ENCODE results near the gene ARL15. TPM values are rescaled to one million over a fixed set of nuclear protein-coding genes. Genes with fewer than 3 reads are reported as not detected.

ARL15 gene
- polyA plus RNA-seq, 1 of the 3 experiments (the other 2 are of a cell fraction): 6.4 TPM

DNA sequence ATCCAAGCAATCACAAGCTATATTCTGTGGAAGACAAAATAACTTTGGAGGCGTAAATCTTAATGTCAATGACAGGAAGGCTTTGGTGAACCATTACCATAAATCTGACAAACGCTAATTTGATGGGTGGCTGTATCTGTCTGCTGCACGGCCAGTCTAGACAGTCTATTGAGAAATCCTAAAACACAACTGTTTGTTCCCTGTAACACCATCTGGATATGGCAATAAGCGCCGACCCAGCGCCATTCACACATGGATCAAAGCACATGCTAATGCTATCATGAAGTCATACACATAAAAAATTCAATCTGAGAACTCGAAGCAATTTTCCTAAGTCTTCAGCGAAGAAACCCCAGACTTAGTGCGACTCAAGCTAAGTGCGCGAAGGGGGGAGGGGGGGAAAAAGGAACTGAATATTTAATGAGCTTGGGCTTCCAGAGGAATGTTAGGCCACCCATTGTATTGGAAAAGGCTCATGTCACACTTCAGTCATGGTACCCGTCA lies 95.1 kb downstream of the ARL15 start (continued):
- TF ChIP-seq, protein P1, sequence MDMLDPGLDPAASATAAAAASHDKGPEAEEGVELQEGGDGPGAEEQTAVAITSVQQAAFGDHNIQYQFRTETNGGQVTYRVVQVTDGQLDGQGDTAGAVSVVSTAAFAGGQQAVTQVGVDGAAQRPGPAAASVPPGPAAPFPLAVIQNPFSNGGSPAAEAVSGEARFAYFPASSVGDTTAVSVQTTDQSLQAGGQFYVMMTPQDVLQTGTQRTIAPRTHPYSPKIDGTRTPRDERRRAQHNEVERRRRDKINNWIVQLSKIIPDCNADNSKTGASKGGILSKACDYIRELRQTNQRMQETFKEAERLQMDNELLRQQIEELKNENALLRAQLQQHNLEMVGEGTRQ (IDR thresholded peaks at IDR 0.05; ENCODE audit: borderline replicate concordance, low read depth, low read length): no peak
- TF ChIP-seq RFX5 (IDR thresholded peaks at IDR 0.05; ENCODE audit: low read length) (no peak), ELF1 (IDR thresholded peaks at IDR 0.05) (no peak), MEF2A (IDR thresholded peaks at IDR 0.05; ENCODE audit: borderline replicate concordance, low read depth) (no peak)

DNA sequence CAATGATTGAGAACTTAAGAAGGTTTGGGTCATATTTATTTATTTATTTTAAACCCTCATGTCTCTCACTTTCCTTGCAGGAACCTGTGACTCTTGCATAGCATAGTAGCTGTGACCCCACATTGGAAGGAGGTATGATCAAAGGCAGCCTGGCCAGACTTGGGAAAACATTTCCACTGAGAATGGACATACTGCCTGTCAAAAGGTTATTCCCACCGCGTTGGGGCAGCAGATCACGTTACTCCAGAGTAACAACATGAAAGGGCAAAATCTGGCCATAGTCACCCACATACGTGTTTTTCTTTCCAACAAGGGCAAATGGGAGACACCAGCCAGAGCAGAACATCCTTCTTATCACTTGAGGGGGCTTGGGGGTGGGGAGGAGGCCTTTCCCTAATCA lies 95.7 kb downstream of the ARL15 start:
- DNase-seq: no peak
- H3K9ac ChIP-seq: no peak overlapping the region
- no peaks in the 10 kb centered on the region; the same call in 1 of the 2 replicates for H3K79me2 ChIP-seq (ENCODE audit: insufficient read depth)
- TF ChIP-seq, protein P2, sequence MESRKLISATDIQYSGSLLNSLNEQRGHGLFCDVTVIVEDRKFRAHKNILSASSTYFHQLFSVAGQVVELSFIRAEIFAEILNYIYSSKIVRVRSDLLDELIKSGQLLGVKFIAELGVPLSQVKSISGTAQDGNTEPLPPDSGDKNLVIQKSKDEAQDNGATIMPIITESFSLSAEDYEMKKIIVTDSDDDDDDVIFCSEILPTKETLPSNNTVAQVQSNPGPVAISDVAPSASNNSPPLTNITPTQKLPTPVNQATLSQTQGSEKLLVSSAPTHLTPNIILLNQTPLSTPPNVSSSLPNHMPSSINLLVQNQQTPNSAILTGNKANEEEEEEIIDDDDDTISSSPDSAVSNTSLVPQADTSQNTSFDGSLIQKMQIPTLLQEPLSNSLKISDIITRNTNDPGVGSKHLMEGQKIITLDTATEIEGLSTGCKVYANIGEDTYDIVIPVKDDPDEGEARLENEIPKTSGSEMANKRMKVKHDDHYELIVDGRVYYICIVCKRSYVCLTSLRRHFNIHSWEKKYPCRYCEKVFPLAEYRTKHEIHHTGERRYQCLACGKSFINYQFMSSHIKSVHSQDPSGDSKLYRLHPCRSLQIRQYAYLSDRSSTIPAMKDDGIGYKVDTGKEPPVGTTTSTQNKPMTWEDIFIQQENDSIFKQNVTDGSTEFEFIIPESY (IDR thresholded peaks at IDR 0.05; ENCODE audit: borderline replicate concordance, low read depth): no peak
- H2AFZ ChIP-seq (ENCODE audit: low read depth): no peak overlapping the region
- ChIA-PET CTCF (interaction anchor here (0.6 to 2.0 kb wide), 5 partner anchors 13 to 1092 kb away, joined by 3 to 12 read pairs (median 4); no protein-coding TSS in a partner anchor), POLR2A (no interaction called here)
- no peak overlapping the region for H3K4me3 ChIP-seq (ENCODE audit: low read depth in 2 of 2, low read length in 1 of 2)
- no peaks in the 10 kb centered on the region; a peak in 3 of 4 replicates for H3K4me1 ChIP-seq (ENCODE audit: control insufficient read depth in 1 of 2, insufficient read depth in 2 of 2, low read depth in 1 of 2, low read length in 1 of 2)
- no peak overlapping the region for H3K27ac ChIP-seq (ENCODE audit: low read depth in 2 of 2, low read length in 1 of 2)
- H4K20me1 ChIP-seq (ENCODE audit: insufficient read depth): no peaks in the 10 kb centered on the region
- H3K27me3 ChIP-seq (ENCODE audit: insufficient read depth): no peaks in the 10 kb centered on the region
- H3K36me3 ChIP-seq (replicated peaks in 1 of 2; ENCODE audit: control insufficient read depth in 1 of 2, insufficient read depth in 2 of 2, low read length in 1 of 2): no peaks in the 10 kb centered on the region
- WGBS (ENCODE audit: low lambda C conversion rate): 100% methylated on average over 4 of the region's 4 CpGs
- H3K9me3 ChIP-seq: no peaks in the 10 kb centered on the region
- no peaks in the 10 kb centered on the region for H3K9me2 ChIP-seq
- H3F3A ChIP-seq (replicated peaks; ENCODE audit: insufficient read depth): peaks cover 5% of the 10 kb centered on the region
- no peak overlapping the region for H3K4me2 ChIP-seq

DNA sequence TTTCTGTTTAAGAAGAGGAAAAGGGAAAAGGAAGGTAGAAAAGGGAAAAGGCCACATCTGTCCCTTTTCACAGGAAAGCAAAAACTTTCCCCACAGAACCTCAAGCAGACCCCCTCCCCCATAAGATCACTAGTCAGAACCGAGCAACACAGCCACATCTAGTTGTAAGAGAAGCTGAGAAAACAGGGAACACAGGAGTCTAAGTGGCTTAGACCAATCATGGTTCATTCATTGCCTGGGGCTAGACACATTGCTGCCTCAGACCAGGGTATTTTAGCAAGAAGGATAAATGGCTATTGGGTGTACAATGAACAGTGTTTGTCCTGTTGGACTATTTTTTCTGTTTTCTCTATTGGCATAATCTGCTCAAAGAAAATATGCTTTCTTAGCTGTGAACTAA lies 98.0 kb downstream of the ARL15 start:
- H3K36me3 ChIP-seq (replicated peaks in 1 of 2; ENCODE audit: control insufficient read depth in 1 of 2, insufficient read depth in 2 of 2, low read length in 1 of 2): no peaks in the 10 kb centered on the region
- no peak overlapping the region for H3K9ac ChIP-seq
- no peaks in the 10 kb centered on the region for H4K20me1 ChIP-seq (ENCODE audit: insufficient read depth)
- H3K79me2 ChIP-seq (ENCODE audit: insufficient read depth): no peaks in the 10 kb centered on the region; the same call in 1 of the 2 replicates
- H3K27me3 ChIP-seq (ENCODE audit: insufficient read depth): no peaks in the 10 kb centered on the region
- no peaks in the 10 kb centered on the region for H3K9me3 ChIP-seq
- ChIA-PET CTCF (interaction anchor here (2.2 kb wide), 1 partner anchor 734 kb away, joined by 7 read pairs; no protein-coding TSS in a partner anchor), POLR2A (no interaction called here)
- no peak overlapping the region for H3K4me3 ChIP-seq (ENCODE audit: low read depth in 2 of 2, low read length in 1 of 2)
- H3K4me1 ChIP-seq (ENCODE audit: control insufficient read depth in 1 of 2, insufficient read depth in 2 of 2, low read depth in 1 of 2, low read length in 1 of 2): no peaks in the 10 kb centered on the region; a peak in 3 of 4 replicates
- H3F3A ChIP-seq (replicated peaks; ENCODE audit: insufficient read depth): peaks cover 6% of the 10 kb centered on the region
- H3K4me2 ChIP-seq: no peak overlapping the region
- TF ChIP-seq FOSL2 (IDR thresholded peaks at IDR 0.05; ENCODE audit: borderline replicate concordance, low read depth) (no peak), GABPA (IDR thresholded peaks at IDR 0.05; ENCODE audit: low read depth) (no peak), RFX5 (IDR thresholded peaks at IDR 0.05; ENCODE audit: low read length) (no peak), ELF1 (IDR thresholded peaks at IDR 0.05) (no peak), TAF1 (IDR thresholded peaks at IDR 0.05; ENCODE audit: borderline replicate concordance, low read depth, low read length) (no peak), MXI1 (IDR thresholded peaks at IDR 0.05; ENCODE audit: low read depth, low read length) (no peak), FOXJ3 (CRISPR knock-in tag; IDR thresholded peaks at IDR 0.05) (no peak), FOXM1 (IDR thresholded peaks at IDR 0.05; ENCODE audit: low read depth) (no peak), EZH2phosphoT487 (IDR thresholded peaks at IDR 0.05; ENCODE audit: borderline replicate concordance, low read depth) (no peak), RXRA (IDR thresholded peaks at IDR 0.05; ENCODE audit: borderline replicate concordance, low read depth) (no peak), NRF1 (IDR thresholded peaks at IDR 0.05; ENCODE audit: low read depth, low read length) (no peak), TEAD4 (IDR thresholded peaks at IDR 0.05; ENCODE audit: borderline replicate concordance, insufficient read depth) (no peak)
- TF ChIP-seq, protein P3, sequence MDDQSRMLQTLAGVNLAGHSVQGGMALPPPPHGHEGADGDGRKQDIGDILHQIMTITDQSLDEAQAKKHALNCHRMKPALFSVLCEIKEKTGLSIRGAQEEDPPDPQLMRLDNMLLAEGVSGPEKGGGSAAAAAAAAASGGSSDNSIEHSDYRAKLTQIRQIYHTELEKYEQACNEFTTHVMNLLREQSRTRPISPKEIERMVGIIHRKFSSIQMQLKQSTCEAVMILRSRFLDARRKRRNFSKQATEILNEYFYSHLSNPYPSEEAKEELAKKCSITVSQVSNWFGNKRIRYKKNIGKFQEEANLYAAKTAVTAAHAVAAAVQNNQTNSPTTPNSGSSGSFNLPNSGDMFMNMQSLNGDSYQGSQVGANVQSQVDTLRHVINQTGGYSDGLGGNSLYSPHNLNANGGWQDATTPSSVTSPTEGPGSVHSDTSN (IDR thresholded peaks at IDR 0.05): no peak
- TF ChIP-seq, protein P4, sequence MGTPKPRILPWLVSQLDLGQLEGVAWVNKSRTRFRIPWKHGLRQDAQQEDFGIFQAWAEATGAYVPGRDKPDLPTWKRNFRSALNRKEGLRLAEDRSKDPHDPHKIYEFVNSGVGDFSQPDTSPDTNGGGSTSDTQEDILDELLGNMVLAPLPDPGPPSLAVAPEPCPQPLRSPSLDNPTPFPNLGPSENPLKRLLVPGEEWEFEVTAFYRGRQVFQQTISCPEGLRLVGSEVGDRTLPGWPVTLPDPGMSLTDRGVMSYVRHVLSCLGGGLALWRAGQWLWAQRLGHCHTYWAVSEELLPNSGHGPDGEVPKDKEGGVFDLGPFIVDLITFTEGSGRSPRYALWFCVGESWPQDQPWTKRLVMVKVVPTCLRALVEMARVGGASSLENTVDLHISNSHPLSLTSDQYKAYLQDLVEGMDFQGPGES (IDR thresholded peaks at IDR 0.05; ENCODE audit: low read depth, low read length): no peak
- no peaks in the 10 kb centered on the region for H3K9me2 ChIP-seq
- DNase-seq: no peak
- H3K27ac ChIP-seq (ENCODE audit: low read depth in 2 of 2, low read length in 1 of 2): no peak overlapping the region
- no peak overlapping the region for H2AFZ ChIP-seq (ENCODE audit: low read depth)
- WGBS (ENCODE audit: low lambda C conversion rate): 93% methylated on average over 1 of the region's 1 CpG

Data from SK-N-SH (cell line).